ENCODE results near the gene RTCB. TPM values are rescaled to one million over a fixed set of nuclear protein-coding genes. Genes with fewer than 3 reads are reported as not detected.

The RTCB gene
- total and polyA plus RNA-seq, 2 experiments from 2014 or later: 52.5 to 99.0 TPM

GRCh38 chr22:32409977-32410376 lies 2.1 kb downstream of the RTCB start:
- peaks cover 39% of the 10 kb centered on the region for H3K79me2 ChIP-seq (replicated peaks; ENCODE audit: insufficient read depth)
- no peak for TF ChIP-seq ETS1 (IDR thresholded peaks at IDR 0.05)
- TF ChIP-seq EZH2 (IDR thresholded peaks at IDR 0.05; ENCODE audit: low read depth, unreplicated experiment): no peak
- TF ChIP-seq NANOG (IDR thresholded peaks at IDR 0.05; ENCODE audit: borderline replicate concordance): no peak
- H3K4me2 ChIP-seq: no peak overlapping the region
- H3K27me3 ChIP-seq (ENCODE audit: insufficient read depth): no peaks in the 10 kb centered on the region
- peaks cover 15% of the 10 kb centered on the region; the same call in 1 of the 2 replicates for H4K20me1 ChIP-seq (replicated peaks; ENCODE audit: insufficient read depth)
- Mint-ChIP-seq H3K9me3 (no peaks in the 10 kb centered on the region; the same call in 2 of the 3 replicates), H3K36me3 (ENCODE audit: low read depth) (peaks cover 39% of the 10 kb centered on the region), H3K4me3 (0 out of 3 replicates have a peak overlapping the region, but pooled peaks have one; percentile 96), H3K27ac (no peak overlapping the region), H3K4me1 (peaks cover 17% of the 10 kb centered on the region), H3K27me3 (ENCODE audit: insufficient read depth, low read depth, poor library complexity) (peaks cover 3% of the 10 kb centered on the region)
- no peak for DNase-seq (ENCODE audit: low spot score)
- peaks cover 35% of the 10 kb centered on the region for H3K36me3 ChIP-seq (ENCODE audit: insufficient read depth)
- no peak overlapping the region for H3K27ac ChIP-seq (ENCODE audit: low read depth)
- H3K4me3 ChIP-seq: no peak overlapping the region; the same call in 1 of the 2 replicates
- no peak for ATAC-seq
- no peaks in the 10 kb centered on the region for H3K9me2 ChIP-seq (ENCODE audit: insufficient read depth)
- H3F3A ChIP-seq (replicated peaks; ENCODE audit: low read depth): no peaks in the 10 kb centered on the region
- peaks cover 6% of the 10 kb centered on the region; the same call in 1 of the 2 replicates for H3K4me1 ChIP-seq (ENCODE audit: insufficient read depth)
- H2AFZ ChIP-seq: no peak overlapping the region

DNA sequence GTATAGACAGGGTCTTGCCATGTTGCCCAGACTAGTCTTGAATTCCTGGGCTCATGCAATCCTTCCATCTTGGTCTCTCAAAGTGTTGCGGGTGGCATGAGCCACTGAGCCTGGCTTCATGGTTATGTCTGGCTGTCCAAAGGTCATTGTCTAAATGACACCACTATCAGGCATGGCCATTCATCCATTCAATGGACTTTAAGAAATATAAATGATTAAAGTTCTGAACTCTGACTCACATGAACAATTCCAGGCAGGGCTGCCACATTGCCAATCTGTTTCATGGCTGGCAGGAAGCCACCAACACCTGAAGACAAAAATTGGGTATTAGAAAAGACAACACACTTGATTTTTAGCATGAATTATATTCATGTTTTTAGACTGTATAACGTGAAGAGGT lies 4.1 kb downstream of the RTCB start:
- Histone ChIP-seq H3K36me3 (ENCODE audit: insufficient read depth) (peaks cover 39% of the 10 kb centered on the region), H3K9me2 (ENCODE audit: insufficient read depth) (no peaks in the 10 kb centered on the region), H3F3A (replicated peaks; ENCODE audit: low read depth) (no peaks in the 10 kb centered on the region), H3K79me2 (replicated peaks; ENCODE audit: insufficient read depth) (peaks cover 39% of the 10 kb centered on the region), H3K27ac (ENCODE audit: low read depth) (no peak overlapping the region), H3K4me3 (no peak overlapping the region), H4K20me1 (replicated peaks; ENCODE audit: insufficient read depth) (peaks cover 23% of the 10 kb centered on the region; the same call in 1 of the 2 replicates), H3K27me3 (ENCODE audit: insufficient read depth) (no peaks in the 10 kb centered on the region), H2AFZ (no peak overlapping the region), H3K4me2 (no peak overlapping the region), H3K4me1 (ENCODE audit: insufficient read depth) (peaks cover 6% of the 10 kb centered on the region; the same call in 1 of the 2 replicates)
- Mint-ChIP-seq H3K27ac (no peak overlapping the region), H3K4me3 (no peak overlapping the region), H3K36me3 (ENCODE audit: low read depth) (peaks cover 54% of the 10 kb centered on the region), H3K4me1 (peaks cover 11% of the 10 kb centered on the region), H3K9me3 (no peaks in the 10 kb centered on the region; the same call in 2 of the 3 replicates), H3K27me3 (ENCODE audit: insufficient read depth, low read depth, poor library complexity) (peaks cover 3% of the 10 kb centered on the region)
- TF ChIP-seq JUNB (IDR thresholded peaks at IDR 0.05; ENCODE audit: unreplicated experiment) (no peak), EZH2phosphoT487 (IDR thresholded peaks at IDR 0.05; ENCODE audit: unreplicated experiment) (no peak), NANOG (IDR thresholded peaks at IDR 0.05; ENCODE audit: borderline replicate concordance) (no peak)
- TF ChIP-seq, protein P1, sequence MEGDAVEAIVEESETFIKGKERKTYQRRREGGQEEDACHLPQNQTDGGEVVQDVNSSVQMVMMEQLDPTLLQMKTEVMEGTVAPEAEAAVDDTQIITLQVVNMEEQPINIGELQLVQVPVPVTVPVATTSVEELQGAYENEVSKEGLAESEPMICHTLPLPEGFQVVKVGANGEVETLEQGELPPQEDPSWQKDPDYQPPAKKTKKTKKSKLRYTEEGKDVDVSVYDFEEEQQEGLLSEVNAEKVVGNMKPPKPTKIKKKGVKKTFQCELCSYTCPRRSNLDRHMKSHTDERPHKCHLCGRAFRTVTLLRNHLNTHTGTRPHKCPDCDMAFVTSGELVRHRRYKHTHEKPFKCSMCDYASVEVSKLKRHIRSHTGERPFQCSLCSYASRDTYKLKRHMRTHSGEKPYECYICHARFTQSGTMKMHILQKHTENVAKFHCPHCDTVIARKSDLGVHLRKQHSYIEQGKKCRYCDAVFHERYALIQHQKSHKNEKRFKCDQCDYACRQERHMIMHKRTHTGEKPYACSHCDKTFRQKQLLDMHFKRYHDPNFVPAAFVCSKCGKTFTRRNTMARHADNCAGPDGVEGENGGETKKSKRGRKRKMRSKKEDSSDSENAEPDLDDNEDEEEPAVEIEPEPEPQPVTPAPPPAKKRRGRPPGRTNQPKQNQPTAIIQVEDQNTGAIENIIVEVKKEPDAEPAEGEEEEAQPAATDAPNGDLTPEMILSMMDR (conservative IDR thresholded peaks at IDR 0.05; ENCODE audit: low read depth in 2 of 2): no peak
- DNase-seq (ENCODE audit: low spot score) (no peak), ATAC-seq (no peak)

GRCh38 chr22:32407312-32407711 lies 4.7 kb downstream of the RTCB start:
- Histone ChIP-seq H3F3A (replicated peaks; ENCODE audit: low read depth) (no peaks in the 10 kb centered on the region), H3K4me3 (no peak overlapping the region), H2AFZ (no peak overlapping the region), H3K27me3 (ENCODE audit: insufficient read depth) (no peaks in the 10 kb centered on the region), H3K4me2 (no peak overlapping the region), H3K36me3 (ENCODE audit: insufficient read depth) (peaks cover 39% of the 10 kb centered on the region), H4K20me1 (replicated peaks; ENCODE audit: insufficient read depth) (peaks cover 23% of the 10 kb centered on the region; the same call in 1 of the 2 replicates), H3K79me2 (replicated peaks; ENCODE audit: insufficient read depth) (peaks cover 39% of the 10 kb centered on the region), H3K4me1 (ENCODE audit: insufficient read depth) (peaks cover 6% of the 10 kb centered on the region; the same call in 1 of the 2 replicates), H3K27ac (ENCODE audit: low read depth) (no peak overlapping the region), H3K9me2 (ENCODE audit: insufficient read depth) (no peaks in the 10 kb centered on the region)
- Mint-ChIP-seq H3K27ac (no peak overlapping the region), H3K9me3 (no peaks in the 10 kb centered on the region; the same call in 2 of the 3 replicates), H3K27me3 (ENCODE audit: insufficient read depth, low read depth, poor library complexity) (peaks cover 3% of the 10 kb centered on the region), H3K36me3 (ENCODE audit: low read depth) (peaks cover 54% of the 10 kb centered on the region), H3K4me3 (no peak overlapping the region), H3K4me1 (peaks cover 6% of the 10 kb centered on the region)
- no peak for TF ChIP-seq NANOG (IDR thresholded peaks at IDR 0.05; ENCODE audit: borderline replicate concordance)
- no peak for TF ChIP-seq JUNB (IDR thresholded peaks at IDR 0.05; ENCODE audit: unreplicated experiment)
- TF ChIP-seq, protein P2, sequence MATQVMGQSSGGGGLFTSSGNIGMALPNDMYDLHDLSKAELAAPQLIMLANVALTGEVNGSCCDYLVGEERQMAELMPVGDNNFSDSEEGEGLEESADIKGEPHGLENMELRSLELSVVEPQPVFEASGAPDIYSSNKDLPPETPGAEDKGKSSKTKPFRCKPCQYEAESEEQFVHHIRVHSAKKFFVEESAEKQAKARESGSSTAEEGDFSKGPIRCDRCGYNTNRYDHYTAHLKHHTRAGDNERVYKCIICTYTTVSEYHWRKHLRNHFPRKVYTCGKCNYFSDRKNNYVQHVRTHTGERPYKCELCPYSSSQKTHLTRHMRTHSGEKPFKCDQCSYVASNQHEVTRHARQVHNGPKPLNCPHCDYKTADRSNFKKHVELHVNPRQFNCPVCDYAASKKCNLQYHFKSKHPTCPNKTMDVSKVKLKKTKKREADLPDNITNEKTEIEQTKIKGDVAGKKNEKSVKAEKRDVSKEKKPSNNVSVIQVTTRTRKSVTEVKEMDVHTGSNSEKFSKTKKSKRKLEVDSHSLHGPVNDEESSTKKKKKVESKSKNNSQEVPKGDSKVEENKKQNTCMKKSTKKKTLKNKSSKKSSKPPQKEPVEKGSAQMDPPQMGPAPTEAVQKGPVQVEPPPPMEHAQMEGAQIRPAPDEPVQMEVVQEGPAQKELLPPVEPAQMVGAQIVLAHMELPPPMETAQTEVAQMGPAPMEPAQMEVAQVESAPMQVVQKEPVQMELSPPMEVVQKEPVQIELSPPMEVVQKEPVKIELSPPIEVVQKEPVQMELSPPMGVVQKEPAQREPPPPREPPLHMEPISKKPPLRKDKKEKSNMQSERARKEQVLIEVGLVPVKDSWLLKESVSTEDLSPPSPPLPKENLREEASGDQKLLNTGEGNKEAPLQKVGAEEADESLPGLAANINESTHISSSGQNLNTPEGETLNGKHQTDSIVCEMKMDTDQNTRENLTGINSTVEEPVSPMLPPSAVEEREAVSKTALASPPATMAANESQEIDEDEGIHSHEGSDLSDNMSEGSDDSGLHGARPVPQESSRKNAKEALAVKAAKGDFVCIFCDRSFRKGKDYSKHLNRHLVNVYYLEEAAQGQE (IDR thresholded peaks at IDR 0.05; ENCODE audit: unreplicated experiment): no peak
- TF ChIP-seq, protein P1 (conservative IDR thresholded peaks at IDR 0.05; ENCODE audit: low read depth in 2 of 2): no peak
- DNase-seq (ENCODE audit: low spot score) (no peak), ATAC-seq (no peak)
